Endothelial cell of umbilical vein (primary cell): ENCODE measurements around the gene GRK4. TPM values are rescaled to one million over a fixed set of nuclear protein-coding genes. Genes with fewer than 3 reads are reported as not detected.

Experiments used
- BruUV-seq: library from RNA; stranded (reverse); fragments of 400-500 nt; replicated peaks from 2 replicates; lab custom pipeline; 2021; lab: Mats Ljungman, UMichigan
- CTCF ChIA-PET: fragments of 300-600, 350-600 bp; sonication (Branson Sonifier 250); formaldehyde crosslinking; loops from one replicate; lab custom pipeline; 2021; ENCODE audit warnings: antibody characterized with exemption, inconsistent platforms; lab: Charles Lee
- POLR2A ChIA-PET: fragments of 300-600, 350-600 bp; sonication (Branson Sonifier 250); formaldehyde crosslinking; loops from one replicate; lab custom pipeline; 2021; ENCODE audit warnings: antibody characterized with exemption, inconsistent platforms; lab: Charles Lee
- DNase-seq: peaks from one replicate; pipeline ENCODE4 v3.0.0-alpha.2; 2011; ENCODE audit warnings: low read depth, low spot score
- FAIRE-seq: peaks from 2 replicates; lab custom pipeline; 2011; peaks lifted over from hg19 to GRCh38; lab: Jason Lieb, UNC
- H2AFZ ChIP-seq: 2 replicates; pipeline ENCODE4 v1.6.0; 2012; ENCODE audit warnings: low read depth, low read length, control low read depth, inconsistent platforms
- H3K27ac ChIP-seq: 2 replicates; pipeline ENCODE4 v1.5.1; 2011; ENCODE audit warnings: low read depth, mild to moderate bottlenecking, control low read depth, low read length, moderate library complexity; ENCODE audit not compliant: insufficient read depth
- H3K27me3 ChIP-seq, 2 experiments: 2 replicates each; pipeline versions ENCODE4 v1.6.0 to v1.6.1; 2011; ENCODE audit warnings: low read length in 2 of 2, mixed read lengths in 1 of 2; ENCODE audit not compliant: control insufficient read depth in 2 of 2, insufficient read depth in 2 of 2
- H3K36me3 ChIP-seq, 2 experiments: 2 replicates in 1 of 2; 3 replicates in 1 of 2; pipeline ENCODE4 v1.5.1; 2011; ENCODE audit warnings: low read length in 2 of 2, mild to moderate bottlenecking in 1 of 2, moderate library complexity in 1 of 2; ENCODE audit not compliant: control insufficient read depth in 2 of 2, insufficient read depth in 2 of 2; ENCODE audit errors: extremely low read depth in 1 of 2
- H3K4me1 ChIP-seq: 3 replicates; pipeline ENCODE4 v1.5.1; 2011; ENCODE audit warnings: mild to moderate bottlenecking, low read length; ENCODE audit not compliant: control insufficient read depth, insufficient read depth; ENCODE audit errors: extremely low read depth
- H3K4me2 ChIP-seq: 2 replicates; pipeline ENCODE4 v1.6.1; 2011; ENCODE audit warnings: low read length, control low read depth, mixed read lengths; ENCODE audit not compliant: insufficient read depth
- H3K4me3 ChIP-seq, 3 experiments: fragments of 200-600 bp in 1 of 3; sonication (generic), shearing (Covaris generic) in 1 of 3; replicated peaks in 1 of 3; 2 replicates each; pipeline ENCODE4 v1.5.1; 2011 to 2016; ENCODE audit warnings: control low read depth in 3 of 3, low read length in 3 of 3, mild to moderate bottlenecking in 2 of 3, inconsistent platforms in 1 of 3, low read depth in 1 of 3, moderate library complexity in 1 of 3; ENCODE audit not compliant: insufficient read depth in 1 of 3
- H3K79me2 ChIP-seq: 2 replicates; pipeline ENCODE4 v1.6.0; 2012; ENCODE audit warnings: low read length, inconsistent platforms; ENCODE audit not compliant: control insufficient read depth, insufficient read depth
- H3K9ac ChIP-seq: replicated peaks from 2 replicates; pipeline ENCODE3; 2011; ENCODE audit warnings: low read length, control low read depth; ENCODE audit not compliant: insufficient read depth; ENCODE audit errors: extremely low read depth
- H3K9me1 ChIP-seq: replicated peaks from 3 replicates; pipeline ENCODE4 v1.6.0; 2011; ENCODE audit warnings: mild to moderate bottlenecking, low read length; ENCODE audit not compliant: control insufficient read depth, insufficient read depth; ENCODE audit errors: extremely low read depth
- H3K9me3 ChIP-seq: replicated peaks from 2 replicates; pipeline ENCODE4 v1.5.1; 2012; ENCODE audit warnings: low read length, inconsistent platforms; ENCODE audit not compliant: control insufficient read depth, insufficient read depth
- H4K20me1 ChIP-seq: replicated peaks from 2 replicates; pipeline ENCODE3; 2011; ENCODE audit warnings: mild to moderate bottlenecking, low read length; ENCODE audit not compliant: control insufficient read depth, insufficient read depth; ENCODE audit errors: extremely low read depth
- EZH2 ChIP-seq: IDR thresholded peaks from 2 replicates; pipeline ENCODE4 v1.6.1; 2012; ENCODE audit warnings: borderline replicate concordance, low read depth, mild to moderate bottlenecking, moderate library complexity, low read length, inconsistent platforms; ENCODE audit not compliant: severe bottlenecking
- FOS ChIP-seq: IDR thresholded peaks from 2 replicates; pipeline ENCODE4 v1.6.1; 2011; ENCODE audit warnings: mild to moderate bottlenecking, low read length, moderate library complexity, borderline replicate concordance; ENCODE audit not compliant: insufficient read depth
- GATA2 ChIP-seq: IDR thresholded peaks from 2 replicates; pipeline ENCODE4 v1.7.0; 2011; ENCODE audit warnings: low read depth, mild to moderate bottlenecking, moderate library complexity, mixed read lengths, low read length; ENCODE audit not compliant: insufficient read length, insufficient read depth
- JUN ChIP-seq: IDR thresholded peaks from 2 replicates; pipeline ENCODE4 v1.6.1; 2011; ENCODE audit warnings: borderline replicate concordance, low read depth; ENCODE audit not compliant: insufficient read length, insufficient read depth
- MYC ChIP-seq: IDR thresholded peaks from one replicate; pipeline ENCODE4 v1.6.1; 2011; ENCODE audit warnings: mild to moderate bottlenecking, low read depth, low read length
- POLR2A ChIP-seq: IDR thresholded peaks from 2 replicates; pipeline ENCODE4 v1.6.1; 2012; ENCODE audit warnings: low read depth, mild to moderate bottlenecking, control low read depth, low read length
- POLR2AphosphoS5 ChIP-seq: IDR thresholded peaks from 2 replicates; pipeline ENCODE4 v1.6.1; 2012; ENCODE audit warnings: low read depth, mild to moderate bottlenecking, control low read depth, low read length, moderate library complexity; ENCODE audit not compliant: insufficient read depth
- dilution Hi-C: fragments of 300-500 bp; cut with MboI; formaldehyde crosslinking; loops from one replicate; pipeline ENCODE4 v1.15.0; 2019; ENCODE audit warnings: low sequenced_read_pairs; ENCODE audit not compliant: extremely low pct_ligation_motif_present
- intact Hi-C: fragments of 100-400 bp; cut with micrococcal nuclease; formaldehyde crosslinking; loops from one replicate; pipeline ENCODE4 v1.10.0; 2022
- polyA plus RNA-seq, 4 experiments: library from polyadenylated mRNA; depleted of rRNA in 3 of 4; stranded (reverse) in 3 of 4; unstranded in 1 of 4; fragments of >200 nt; gene quantifications; 2 replicates each; pipeline versions ENCODE4 v1.2.1 to v1.2.3, GENCODE V29; 2011 to 2012; ENCODE audit warnings: missing spikeins in 1 of 4
- total RNA-seq: library from RNA; stranded (reverse); gene quantifications from 2 replicates; pipeline ENCODE4 v1.2.3, GENCODE V29; 2021
- TF ChIP-seq, protein P1 (sequence below): IDR thresholded peaks from 2 replicates; pipeline ENCODE4 v1.6.1; 2011; ENCODE audit not compliant: insufficient read depth, insufficient read length
- TF ChIP-seq, protein P2 (sequence below), 2 donors: IDR thresholded peaks; 1 replicate in 1 of 2; 2 replicates in 1 of 2; pipeline ENCODE4 v1.5.1; 2011; ENCODE audit warnings: low read length in 2 of 2, mild to moderate bottlenecking in 2 of 2, moderate library complexity in 2 of 2, control low read depth in 1 of 2, inconsistent platforms in 1 of 2, low read depth in 1 of 2; ENCODE audit not compliant: insufficient read depth in 1 of 2; ENCODE audit errors: extremely low read depth in 1 of 2

The GRK4 gene
- total and polyA plus RNA-seq, 2 donors (not counting 3 experiments of a cell fraction or from before 2014, with no cell fraction given) = 3.1 to 6.3 TPM

DNA sequence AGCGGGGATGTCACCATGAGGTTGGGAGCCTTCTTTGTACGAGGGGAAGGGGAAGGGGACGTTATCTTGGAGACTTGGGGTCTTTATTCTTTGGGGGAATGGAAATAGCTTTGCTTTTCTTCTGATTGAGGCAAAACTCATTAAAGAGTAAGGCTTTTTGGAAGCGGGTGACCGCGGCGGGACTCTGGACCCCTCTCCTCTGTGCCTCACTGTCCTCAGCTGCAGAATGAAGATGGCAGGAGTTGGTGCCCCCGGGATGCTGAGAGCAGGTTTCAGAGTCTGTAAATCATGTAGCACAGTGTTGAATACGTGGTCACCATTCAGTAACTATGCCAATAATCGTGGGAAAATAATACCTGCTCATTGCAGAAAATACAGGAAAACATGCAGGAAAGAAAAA lies 78.9 kb downstream of the GRK4 start:
- TF ChIP-seq MYC = no peak
- no peak for TF ChIP-seq POLR2A
- TF ChIP-seq POLR2AphosphoS5 = no peak
- TF ChIP-seq JUN = no peak
- TF ChIP-seq, protein P1, sequence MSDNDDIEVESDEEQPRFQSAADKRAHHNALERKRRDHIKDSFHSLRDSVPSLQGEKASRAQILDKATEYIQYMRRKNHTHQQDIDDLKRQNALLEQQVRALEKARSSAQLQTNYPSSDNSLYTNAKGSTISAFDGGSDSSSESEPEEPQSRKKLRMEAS = no peak
- TF ChIP-seq GATA2 = no peak
- TF ChIP-seq, protein P2, sequence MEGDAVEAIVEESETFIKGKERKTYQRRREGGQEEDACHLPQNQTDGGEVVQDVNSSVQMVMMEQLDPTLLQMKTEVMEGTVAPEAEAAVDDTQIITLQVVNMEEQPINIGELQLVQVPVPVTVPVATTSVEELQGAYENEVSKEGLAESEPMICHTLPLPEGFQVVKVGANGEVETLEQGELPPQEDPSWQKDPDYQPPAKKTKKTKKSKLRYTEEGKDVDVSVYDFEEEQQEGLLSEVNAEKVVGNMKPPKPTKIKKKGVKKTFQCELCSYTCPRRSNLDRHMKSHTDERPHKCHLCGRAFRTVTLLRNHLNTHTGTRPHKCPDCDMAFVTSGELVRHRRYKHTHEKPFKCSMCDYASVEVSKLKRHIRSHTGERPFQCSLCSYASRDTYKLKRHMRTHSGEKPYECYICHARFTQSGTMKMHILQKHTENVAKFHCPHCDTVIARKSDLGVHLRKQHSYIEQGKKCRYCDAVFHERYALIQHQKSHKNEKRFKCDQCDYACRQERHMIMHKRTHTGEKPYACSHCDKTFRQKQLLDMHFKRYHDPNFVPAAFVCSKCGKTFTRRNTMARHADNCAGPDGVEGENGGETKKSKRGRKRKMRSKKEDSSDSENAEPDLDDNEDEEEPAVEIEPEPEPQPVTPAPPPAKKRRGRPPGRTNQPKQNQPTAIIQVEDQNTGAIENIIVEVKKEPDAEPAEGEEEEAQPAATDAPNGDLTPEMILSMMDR (IDR thresholded peaks at IDR 0.05; ENCODE audit: extremely low read depth in 1 of 2, insufficient read depth in 1 of 2, low read depth in 1 of 2, low read length in 2 of 2) = no peak
- no peak for TF ChIP-seq FOS
- no peak for TF ChIP-seq EZH2
- Histone ChIP-seq H3K4me1 (peaks cover 7% of the 10 kb centered on the region), H3K27me3 (no peaks in the 10 kb centered on the region), H3K79me2 (no peaks in the 10 kb centered on the region), H3K4me3 (peak overlapping the region in 1 of 3 experiments; percentile 41), H3K27ac (no peak overlapping the region), H3K9me1 (no peaks in the 10 kb centered on the region), H3K4me2 (peak overlapping the region; percentile 25), H3K36me3 (no peaks in the 10 kb centered on the region), H4K20me1 (no peaks in the 10 kb centered on the region), H3K9me3 (no peaks in the 10 kb centered on the region), H2AFZ (peak overlapping the region; percentile 93), H3K9ac (no peak overlapping the region)
- intact Hi-C loops (no loop called here), dilution Hi-C loops (no loop called here)
- CTCF ChIA-PET = interaction anchor here (0.6 to 1.2 kb wide), 2 partner anchors 64 to 490 kb away, joined by 3 read pairs; no protein-coding TSS in a partner anchor
- POLR2A ChIA-PET = no interaction called here
- FAIRE-seq (no peak), DNase-seq (no peak)
- no TSS peak for BruUV-seq
